HG03439 (cell line): ENCODE measurements around the gene ABCG1.

Experiments
- ATAC-seq: cut with Tn5 transposase; IDR thresholded peaks from one replicate; pipeline ENCODE4 v1.9.1; 2021; ENCODE audit warnings: mild to moderate bottlenecking, moderate library complexity; ENCODE audit not compliant: unreplicated experiment

The ABCG1 gene

DNA sequence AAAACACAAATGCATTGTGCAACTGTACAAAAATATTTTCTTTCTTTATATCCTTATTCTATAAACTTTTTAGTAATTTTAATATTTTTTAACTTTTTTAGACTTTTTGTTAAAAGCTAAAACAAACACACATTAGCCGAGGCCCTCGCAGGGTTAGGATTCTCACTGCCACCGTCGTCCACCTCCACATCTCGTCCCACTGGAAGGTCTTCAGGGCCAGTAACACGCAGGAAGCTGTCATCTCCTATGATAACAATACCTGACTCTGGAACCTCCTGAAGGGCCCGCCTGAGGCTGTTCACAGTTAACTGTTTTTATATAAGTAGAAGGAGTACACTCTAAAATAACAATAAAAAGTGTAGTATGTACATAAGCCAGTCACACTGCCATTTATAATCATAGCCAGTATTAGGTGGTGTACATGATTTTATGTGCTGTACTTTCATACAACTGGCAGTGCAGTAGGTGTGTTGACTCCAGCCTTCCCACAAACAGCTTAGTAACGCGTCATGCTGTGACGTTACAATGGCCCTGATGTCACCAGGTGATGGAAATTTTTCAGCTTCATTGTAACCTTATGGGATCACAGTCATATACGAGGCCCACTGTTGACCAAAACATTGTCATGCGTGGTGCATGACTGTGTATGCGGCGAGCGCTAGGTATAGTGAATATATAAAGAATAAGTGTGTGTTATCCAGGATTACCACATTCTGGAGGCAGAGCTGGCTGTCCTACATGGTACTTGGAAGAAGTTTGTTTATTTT lies 123.0 kb downstream of the ABCG1 start:
- ATAC-seq = no peak

DNA sequence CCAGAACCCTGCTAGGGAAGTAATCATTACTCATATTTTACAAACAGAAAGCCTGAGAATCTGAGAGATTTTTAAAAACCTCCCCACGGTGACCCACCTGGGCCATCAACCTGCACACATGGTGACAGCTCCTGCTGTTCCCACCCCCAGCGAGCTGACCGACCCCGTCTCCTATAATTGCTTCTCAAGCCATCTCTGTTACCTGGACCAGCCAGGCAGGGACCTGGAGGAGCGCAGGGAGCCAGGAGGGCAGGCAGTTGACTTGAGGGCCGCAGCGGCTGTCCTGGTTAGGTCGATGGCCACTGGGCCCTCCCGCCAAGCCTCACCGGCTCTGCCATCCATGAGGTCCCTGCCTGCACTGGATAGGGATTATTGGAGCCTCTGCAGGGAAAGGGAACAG lies 124.2 kb downstream of the ABCG1 start:
- ATAC-seq = no peak

DNA sequence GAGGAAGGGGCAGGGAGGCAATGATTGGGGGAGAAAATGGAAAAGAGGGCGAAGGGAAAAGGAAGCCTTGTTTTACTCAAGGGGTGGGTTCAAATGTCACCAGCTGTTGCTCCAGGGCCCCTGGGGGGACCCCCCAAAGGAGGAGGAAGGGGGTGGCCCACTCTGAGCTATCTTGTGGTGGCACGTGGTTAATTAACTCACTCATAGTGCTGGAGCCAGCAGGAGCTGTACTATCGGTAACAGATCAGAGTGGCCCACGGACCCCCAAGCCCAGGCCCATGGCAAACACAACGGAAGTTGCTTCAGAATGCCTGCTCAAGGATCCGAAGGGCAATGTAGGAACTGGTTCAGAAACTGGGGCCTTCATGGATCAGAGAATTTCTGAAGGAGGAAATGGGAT lies 124.6 kb downstream of the ABCG1 start:
- ATAC-seq = no peak

DNA sequence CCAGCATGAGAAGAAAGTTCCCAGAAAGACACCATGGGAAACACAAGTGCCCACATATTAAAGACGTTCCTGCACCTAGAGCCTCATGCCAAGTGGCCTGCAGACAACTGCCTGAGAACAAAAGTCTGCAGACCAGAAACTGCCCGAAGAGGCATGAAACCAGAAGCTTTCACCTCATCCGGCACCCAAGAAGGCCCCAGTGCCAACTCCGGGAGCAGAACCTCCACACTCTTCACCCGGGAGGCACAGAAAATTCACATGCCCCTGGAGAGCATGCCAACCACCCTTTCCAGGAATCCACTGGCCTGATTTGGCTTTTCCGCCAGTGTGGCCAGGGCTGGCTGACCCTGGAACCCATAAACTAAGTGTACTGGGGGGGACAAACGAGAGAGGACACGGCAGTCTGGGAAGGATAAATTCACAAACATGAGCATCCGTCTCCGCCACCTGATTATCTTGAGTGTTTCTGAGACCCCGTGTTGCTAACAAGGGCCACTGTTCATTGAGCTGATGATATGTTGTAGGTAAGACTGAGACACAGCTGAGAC lies 125.1 kb downstream of the ABCG1 start:
- ATAC-seq = no peak

DNA sequence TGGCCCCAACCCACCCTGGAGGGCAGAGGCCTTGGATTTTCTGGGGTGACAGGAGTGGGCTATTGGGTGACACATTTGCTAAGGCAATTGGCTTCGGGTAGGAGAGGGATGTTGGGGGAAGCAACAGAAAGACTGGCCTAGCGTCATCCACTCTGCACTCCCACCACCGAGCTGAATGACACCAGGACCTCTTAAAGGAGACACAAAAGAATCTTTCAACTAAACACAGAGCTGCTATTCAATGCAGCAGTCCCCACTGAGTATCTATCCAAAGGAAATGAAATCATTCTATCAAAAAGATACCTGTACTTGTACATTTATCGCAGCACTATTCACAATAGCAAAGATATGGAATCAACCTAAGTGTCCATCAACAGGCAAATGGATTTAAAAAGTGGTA lies 125.7 kb downstream of the ABCG1 start:
- ATAC-seq = no peak

DNA sequence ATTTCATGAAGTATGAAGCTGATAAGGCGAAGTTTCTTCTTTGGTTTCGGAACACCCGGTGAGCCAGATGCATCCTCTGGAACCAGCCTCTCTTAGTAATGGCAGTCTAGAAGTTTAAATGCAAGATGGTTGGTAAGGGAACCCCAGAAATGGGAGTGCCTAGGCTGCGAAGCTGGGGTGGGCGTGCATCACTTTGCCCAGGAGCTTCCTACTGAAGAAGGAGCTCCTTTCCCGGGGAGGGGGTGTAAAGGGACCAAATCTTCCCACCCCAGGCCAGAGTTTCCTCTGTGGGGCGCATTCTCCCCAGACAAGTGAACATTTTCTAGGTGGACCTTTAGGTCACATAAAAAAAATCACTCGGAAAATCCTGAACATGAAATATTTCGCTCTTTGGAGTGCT lies 127.5 kb downstream of the ABCG1 start:
- no peak for ATAC-seq
